ENCODE data around the gene GNG14. TPM values are rescaled to one million over a fixed set of nuclear protein-coding genes. Genes with fewer than 3 reads are reported as not detected.
"Not testable (repeated sequence)": the region's sequence is repeated elsewhere in the genome, so short reads cannot be mapped to it uniquely, and the experiment has no call there.

The GNG14 gene
- total RNA-seq = not detected
- long read RNA-seq = 0 reads

DNA sequence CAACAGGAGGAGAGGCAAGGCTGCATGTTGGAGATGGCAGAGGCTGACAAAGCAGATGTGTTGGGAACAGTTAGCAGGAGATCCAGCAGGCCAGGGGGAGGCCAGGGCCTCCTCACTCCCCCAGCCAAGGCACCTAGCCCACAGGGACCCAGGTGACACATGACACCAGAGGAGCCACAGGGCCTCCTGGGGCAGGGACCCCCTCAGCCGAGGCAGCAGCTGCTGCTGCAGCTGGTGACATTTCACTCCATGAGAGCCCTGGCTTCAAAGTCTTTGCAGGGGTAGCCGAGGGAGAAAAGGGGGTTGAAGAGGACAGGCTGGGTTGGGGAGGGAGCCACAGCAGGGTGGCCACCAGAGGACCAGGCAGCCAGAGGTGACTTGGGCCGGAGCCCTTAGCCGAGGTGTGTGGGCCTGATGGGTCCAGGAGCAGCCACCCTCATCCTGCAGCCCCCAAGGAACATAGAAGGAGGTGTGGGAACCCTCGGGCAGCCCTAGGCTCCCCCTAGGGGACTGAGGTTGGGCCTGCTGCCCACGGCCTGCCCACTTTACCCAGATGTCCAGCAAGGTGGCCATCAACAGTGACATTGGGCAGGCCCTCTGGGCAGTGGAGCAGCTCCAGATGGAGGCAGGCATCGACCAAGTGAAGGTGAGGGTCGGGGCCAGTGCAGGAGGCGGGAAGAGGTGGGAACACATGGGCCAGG lies at the start of gene GNG14:
Gene GNG14 (plus strand): TSS at position 503 of the 701 bp plus-strand sequence. CDS start 51 bp downstream, at position 554.
- DNase-seq = no peak
- ATAC-seq = no peak
- intact Hi-C loops (cut with micrococcal nuclease) = no loop called here

DNA sequence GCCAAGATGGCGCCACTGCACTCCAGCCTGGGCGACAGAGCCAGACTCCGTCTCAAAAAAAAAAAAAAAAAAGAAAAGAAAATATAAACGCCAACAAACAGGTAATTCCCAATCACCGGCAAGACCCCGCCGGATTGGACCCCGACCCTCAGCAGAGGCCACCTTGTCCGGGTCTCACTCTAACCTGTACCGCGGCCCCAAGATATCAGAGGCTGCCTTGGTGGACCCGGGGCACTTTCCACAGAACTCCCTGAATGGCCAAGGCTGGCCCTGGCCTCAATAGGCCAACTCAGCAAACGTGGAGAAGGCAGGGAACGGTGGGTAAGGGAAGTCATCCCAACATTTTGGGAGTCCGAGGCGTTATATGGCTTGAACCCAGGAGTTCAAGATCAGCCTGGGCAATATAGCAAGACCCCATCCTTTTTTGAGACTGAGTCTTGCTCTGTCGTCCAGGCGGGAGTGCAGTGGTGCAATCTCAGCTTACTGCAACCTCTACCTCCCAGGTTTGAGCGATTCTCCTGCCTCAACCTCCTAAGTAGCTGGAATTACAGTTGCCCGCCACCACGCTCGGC lies 49.1 kb upstream of the GNG14 start:
- intact Hi-C loops (cut with micrococcal nuclease) = no loop called here
- ATAC-seq (no peak), DNase-seq (peak; percentile 14)

DNA sequence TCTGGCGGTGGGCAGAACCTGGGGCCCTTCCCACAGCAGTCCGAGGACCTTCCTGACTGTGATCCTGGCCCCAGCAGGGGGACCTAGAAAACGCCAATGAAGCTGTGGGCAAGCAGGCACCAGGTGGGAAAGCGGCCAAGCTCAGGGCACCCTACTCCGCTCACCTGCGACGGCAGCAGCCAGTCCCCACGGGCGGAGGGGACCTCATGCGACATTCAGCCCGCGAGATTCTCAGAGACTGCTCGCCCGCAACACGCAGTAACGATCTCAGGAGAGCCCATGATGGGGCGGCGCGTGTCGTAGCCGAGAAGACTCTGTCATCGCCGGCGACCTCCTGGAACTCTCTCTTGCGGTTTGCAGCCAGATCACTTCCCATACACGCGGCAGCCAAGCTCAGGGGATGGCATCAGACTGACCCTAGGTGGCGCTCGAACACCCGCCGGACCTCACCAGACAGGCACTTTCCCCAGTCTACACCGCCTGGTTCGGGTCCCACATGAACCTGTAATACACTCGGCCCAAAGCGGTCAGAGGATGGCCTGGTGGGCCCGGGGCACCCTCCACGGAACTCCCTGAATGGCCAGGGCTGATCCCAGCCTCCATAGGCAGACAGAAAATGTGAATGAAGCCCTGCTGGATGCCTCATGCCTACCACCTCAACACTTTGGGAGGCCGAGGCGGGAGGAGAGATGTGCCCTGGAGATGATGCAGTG lies 47.7 kb upstream of the GNG14 start:
- ATAC-seq (peak; percentile 92), DNase-seq (peak; percentile 88)
- intact Hi-C loops (cut with micrococcal nuclease) = no loop called here

DNA sequence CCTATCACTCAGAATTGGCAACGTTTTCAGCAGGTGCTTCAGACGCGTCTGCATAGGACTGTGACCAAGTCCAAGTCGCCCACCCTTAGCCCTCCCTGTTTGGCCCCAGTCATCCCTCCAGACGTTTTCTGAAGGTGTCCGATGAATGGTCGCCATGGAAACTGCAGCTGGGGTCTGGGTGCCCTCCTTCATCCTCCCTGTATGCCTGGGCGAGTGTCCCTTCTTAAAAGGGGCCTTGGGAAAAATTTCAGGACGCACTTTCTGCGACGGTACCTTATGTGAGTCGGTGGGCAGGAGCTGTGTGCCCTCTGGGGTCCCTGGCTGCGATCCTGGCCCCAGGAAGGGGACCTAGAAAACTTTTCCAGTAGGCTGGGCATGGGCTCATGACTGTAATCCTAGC lies 46.3 kb upstream of the GNG14 start:
- intact Hi-C loops (cut with micrococcal nuclease) = no loop called here
- ATAC-seq = no peak
- no peak for DNase-seq

DNA sequence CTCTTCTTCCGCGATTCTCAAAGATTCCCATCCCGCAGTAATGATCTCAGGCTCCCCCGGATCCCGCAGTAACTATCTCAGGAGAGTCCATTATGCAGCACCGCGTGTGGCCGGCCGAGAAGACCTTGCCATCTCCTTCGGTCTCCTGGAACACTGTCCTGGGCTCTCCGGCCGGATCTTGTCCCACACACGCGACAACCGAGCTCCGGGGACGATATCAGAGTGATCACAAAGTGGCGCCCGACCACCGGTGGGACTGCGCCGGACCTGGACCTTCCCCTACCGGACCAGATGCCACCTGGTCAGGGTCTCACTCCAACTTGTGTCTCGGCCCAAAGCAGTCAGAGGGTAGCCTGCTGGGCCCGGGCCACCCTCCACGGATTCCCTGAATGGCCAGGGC lies 45.3 kb upstream of the GNG14 start:
- intact Hi-C loops (cut with micrococcal nuclease) = no loop called here
- ATAC-seq (no peak), DNase-seq (peak; percentile 15)

DNA sequence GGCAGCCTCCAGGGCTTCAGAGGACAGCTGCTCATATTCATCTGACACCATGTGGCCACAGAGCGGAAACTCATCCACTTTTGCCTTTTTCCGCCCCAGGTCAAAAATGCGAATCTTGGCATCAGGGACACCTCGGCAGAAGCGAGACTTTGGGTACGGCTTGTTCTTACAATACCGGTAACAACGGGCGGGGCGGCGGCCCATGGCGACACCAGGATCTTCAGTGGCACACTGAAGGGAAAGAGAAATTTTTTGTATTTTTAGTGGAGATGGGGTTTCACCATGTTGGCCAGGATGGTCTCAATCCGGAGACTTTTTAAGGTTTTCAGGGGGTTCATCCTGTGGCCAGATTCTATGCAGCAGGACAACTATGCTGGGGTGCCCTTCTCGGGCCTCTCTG lies 44.1 kb upstream of the GNG14 start:
- ATAC-seq; intact Hi-C loops (cut with micrococcal nuclease): not testable (repeated sequence)
- DNase-seq = peak; percentile 5

DNA sequence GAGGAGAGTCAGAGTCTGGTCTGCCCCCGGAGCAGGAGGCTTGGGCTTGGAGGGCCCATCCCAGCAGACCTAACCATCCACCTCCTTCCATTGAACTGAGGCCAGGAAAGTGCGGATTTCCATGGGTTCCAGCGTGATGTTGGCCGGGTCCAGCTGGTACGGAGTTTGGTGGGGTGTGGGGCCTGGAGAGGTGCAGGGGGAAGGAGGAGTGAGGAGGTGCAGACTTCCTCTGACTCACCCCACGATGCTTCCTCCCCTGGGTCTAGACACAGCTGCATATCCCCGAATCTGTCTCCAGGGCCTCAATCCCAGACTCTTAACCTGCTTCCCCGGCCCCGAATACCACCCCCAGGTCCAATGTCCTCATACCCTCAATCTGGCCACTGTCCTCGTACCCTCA lies 41.2 kb upstream of the GNG14 start:
- DNase-seq (no peak), ATAC-seq (no peak)
- intact Hi-C loops (cut with micrococcal nuclease) = no loop called here

DNA sequence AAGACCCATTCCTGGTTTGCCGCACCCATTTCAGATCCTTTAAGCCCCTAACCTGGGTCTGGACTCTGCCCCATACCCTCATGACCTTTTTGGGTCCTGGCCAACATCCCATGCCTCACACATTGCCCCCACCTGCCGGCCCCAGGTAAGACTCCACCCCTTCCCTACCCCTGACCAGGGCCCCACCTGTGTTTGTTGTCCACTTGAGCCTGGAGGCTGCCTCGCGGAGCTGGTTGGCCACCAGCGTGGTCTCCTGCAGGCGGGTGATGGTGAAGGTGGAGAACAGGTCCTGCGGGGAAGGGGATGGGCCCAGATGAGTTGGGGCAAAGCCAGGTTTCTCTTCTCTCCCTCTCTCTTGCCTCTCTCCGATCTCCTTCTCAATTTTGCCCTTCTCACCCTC lies 40.8 kb upstream of the GNG14 start:
- intact Hi-C loops (cut with micrococcal nuclease) = no loop called here
- ATAC-seq = no peak

DNA sequence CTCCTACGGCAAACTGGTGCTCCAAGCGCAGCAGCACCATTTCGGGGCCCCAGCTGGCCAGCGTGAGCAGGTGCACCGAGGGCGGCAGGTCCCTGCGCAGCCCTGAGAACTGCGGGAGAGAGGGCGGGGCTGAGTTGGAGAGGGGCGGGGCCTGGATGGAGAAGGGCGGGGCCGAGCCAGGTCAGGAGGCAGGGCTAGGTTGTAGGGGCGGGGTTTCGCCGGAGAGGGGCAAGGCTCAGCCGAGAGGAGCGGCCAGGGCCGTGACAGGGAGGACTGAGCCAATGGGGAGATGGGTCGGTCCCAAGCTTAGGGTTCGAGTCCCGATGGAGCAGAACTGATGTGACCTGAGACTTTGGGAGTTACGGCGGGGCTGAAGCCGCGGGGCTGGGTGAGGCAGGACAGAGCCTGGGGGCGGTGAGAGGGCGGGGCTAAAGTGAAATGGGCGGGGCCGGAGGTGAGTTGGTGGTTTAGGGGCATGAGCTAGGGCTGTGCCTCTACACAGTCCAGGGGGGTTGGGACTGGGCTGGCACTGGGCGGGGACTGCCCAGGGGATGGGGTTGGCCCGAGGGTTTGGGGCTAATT lies 40.2 kb upstream of the GNG14 start:
- intact Hi-C loops (cut with micrococcal nuclease) = no loop called here
- peak; percentile 66 for DNase-seq
- peak; percentile 88 for ATAC-seq

More for the DNA sequence above, 40.8 kb upstream of the GNG14 start:
- DNase-seq = no peak

DNA sequence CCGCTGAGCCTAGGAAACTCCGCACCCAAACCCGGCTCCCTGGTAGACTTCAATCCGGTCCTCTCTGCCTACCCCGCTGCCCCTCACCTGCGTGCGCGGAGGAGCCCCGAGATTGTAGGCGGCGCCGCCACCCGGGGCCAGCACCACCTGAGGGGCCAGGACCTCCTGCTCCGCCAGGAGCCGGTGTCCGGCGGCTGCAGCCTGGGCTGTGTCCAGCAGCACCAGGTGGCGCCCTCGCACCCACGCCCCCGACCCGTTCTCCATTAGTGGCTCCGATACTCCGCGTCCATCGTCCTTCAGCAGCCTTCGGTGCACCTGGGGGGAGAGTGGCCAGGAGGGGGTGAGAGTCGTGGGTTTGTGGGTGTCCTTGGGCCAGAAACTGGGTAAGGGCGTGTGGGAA lies 39.7 kb upstream of the GNG14 start:
- DNase-seq (peak; percentile 44), ATAC-seq (peak; percentile 71)
- intact Hi-C loops (cut with micrococcal nuclease) = no loop called here

DNA sequence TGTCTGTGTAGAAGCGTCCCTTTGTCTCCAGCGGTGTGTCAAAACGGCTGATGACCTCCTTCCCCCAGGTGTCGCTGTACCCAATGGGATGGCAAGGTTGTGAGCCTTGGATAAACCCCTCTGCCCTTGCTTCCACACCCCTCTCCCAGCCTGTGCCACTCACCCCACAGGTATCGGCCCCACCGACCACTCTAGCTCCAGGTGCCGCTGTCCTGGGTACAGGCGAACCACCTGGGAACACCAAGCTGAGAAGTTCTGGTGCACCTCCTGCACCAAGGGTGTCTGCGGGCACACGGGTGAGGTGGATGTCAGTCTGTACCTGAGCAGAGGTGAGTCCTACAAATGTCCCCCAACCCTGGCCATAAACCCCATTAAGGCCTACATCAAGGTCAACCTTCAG lies 37.9 kb upstream of the GNG14 start:
- no peak for ATAC-seq
- intact Hi-C loops (cut with micrococcal nuclease) = no loop called here
- peak; percentile 11 for DNase-seq

DNA sequence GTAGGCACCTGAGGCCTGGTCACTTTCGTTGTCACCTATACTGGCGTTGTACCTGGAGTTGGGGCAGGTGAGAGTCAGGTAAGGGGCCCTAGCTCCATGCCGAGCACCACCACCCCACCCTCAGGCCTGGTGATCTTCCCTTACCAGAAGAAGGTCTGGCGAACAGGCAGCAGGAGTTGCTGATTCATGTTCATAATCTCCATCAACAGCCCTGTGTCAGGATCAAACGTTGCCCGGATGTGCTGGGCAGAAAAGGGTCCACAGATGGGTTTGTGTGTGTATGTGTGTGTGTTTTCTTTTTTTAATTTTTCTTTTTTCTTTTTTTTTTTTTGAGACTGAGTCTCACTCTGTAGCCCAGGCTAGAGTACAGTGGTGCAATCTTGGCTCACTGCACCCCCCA lies 35.6 kb upstream of the GNG14 start:
- no peak for ATAC-seq
- intact Hi-C loops (cut with micrococcal nuclease) = no loop called here
- peak; percentile 8 for DNase-seq

DNA sequence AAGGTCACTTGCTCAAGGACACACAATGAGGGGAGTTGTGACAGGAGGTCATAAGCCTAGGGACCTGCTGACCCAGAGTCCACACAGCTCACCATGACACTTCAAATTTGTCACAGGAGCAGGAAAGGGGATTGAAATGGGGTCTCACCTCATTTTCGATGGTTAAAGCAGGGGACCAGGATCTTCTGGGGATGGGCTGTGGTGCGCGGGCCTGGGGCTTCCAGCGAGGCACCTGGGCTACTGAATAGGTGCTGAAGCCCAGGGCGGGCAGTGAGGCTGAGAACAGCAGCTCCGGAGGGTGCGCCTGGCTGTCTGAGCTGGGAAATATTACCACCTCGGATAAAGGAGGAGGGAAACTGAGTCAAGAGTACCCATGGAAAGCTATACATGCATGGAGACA lies 32.3 kb upstream of the GNG14 start:
- intact Hi-C loops (cut with micrococcal nuclease) = no loop called here
- DNase-seq (peak; percentile 15), ATAC-seq (no peak)

DNA sequence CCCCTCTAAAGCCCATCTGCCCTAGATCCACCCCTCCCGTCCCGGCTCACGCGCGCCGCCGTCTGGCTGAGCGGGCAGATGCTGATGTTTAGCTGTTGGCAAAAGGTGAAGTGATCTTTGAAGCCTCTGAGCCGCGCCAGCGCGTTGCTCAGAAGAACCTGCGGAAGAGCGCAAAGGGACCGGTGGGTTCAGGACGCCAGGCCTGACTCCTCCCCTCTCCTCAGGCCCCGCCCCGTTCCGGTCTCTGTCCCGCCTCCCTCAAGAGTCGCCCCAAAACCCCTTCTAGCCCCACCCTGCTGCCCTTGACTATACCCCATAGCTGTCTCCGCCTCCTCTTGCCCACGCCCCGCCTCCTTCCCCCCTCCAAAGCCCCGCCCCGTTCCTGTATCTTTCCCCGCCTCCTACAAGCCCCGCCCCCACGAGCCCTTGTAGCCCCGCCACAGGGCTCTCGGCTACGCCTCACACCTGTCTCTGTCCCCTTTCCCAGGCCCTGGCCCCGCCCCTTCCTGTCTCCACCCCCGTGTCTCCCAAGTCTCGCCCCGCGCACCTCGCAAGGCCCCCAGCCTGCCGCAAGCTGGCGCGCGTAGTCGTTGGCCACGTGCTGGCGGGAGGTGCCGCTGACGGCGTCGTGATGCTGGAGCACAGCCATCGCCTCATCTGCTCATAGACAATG lies 30.8 kb upstream of the GNG14 start:
- DNase-seq (no peak), ATAC-seq (no peak)
- intact Hi-C loops (cut with micrococcal nuclease) = no loop called here

DNA sequence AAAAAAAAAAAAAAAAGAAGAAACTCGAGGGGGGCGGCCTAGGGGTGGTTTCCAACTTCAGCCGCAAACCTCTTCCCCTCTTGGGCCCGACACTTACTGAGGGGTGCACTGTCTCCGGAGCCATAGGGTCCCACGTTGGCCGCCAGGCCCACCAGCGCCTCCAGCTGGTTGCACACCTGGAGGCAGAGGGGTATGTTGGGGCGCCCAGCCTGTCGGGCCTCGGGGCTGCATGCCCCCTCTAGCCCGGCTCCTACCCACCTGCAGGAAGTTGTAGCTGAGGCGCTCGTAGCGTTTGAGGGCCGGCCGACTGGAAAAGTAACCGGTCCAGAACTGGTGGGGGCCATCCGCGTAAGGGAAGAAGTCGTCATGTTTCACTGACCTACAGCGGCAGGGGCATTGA lies 29.8 kb upstream of the GNG14 start:
- ATAC-seq = no peak
- intact Hi-C loops (cut with micrococcal nuclease) = no loop called here
- no peak for DNase-seq

DNA sequence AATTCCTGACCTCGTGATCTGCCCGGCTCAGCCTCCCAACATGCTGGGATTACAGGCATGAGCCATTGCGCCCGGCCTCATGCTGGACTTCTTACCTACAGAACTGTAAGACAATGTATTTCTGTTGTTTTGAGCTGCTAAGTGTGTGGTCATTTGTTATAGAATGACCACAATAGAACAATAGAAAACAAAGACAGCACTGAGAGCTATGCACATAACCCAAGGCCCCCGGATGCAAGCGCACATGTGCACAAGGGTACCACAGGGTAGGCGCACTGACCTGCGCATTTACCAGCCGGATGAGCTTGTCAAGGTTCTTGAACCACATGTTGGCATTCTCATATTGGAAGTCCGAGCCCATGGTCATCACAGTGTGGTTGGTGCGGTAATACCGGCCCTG lies 26.8 kb upstream of the GNG14 start:
- no peak for ATAC-seq
- intact Hi-C loops (cut with micrococcal nuclease) = no loop called here
- no peak for DNase-seq

DNA sequence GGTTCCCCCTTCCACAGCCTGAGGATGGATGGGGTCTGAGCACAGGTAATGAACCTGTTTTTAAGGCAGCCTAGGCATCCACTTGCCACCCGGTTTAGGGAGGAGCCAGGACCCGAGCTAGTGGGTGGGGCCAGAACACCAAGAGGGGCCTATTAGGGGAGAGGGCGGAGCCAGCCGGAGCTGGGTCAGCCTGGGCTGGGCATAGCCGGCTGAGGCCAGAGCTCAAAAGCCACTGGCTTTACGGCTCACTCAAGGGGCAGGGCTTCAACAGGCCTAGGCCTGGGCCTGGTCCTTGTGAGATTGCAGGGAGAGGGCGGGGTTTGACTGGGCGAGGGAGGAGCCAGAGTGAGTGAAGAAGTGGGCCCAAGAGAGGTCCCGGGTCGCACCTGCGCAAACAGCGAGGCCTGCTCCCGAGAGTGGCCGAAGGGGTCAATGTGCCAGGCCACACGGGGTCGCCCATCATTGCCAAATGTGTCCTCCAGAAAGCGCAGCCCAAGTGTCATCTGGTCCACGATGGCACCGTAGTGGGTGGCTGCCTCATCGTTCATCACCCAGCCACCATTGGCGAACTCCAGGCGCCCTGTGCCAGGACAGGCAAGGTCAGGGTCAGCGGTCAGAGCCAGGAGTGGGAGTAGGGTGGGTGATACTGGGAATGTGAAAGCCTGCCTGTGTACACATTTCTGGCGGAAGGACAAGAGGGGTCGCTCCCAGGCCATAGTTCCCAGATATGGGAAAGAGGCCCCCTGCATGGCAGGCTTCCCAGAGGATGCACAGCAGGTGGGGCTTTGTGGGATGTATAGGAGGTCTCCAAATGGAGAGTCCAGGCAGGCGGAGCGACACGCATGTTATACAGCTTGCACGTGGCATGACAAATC lies 23.2 kb upstream of the GNG14 start:
- no peak for ATAC-seq
- no peak for DNase-seq
- intact Hi-C loops (cut with micrococcal nuclease) = no loop called here

DNA sequence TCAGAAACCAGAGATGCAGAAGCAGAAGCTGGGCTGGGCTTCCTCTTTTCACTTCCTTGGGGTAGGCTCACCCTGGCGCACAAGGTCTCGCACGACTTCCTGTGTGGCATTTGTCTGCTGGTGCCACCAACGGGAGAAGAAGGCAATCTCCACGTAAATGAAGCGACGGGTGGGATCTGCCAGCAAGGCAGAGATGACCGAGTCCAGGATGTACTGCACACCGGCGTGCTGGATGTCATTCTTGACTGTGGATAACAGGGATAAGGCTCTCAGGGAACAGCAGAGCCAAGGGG lies 22.6 kb upstream of the GNG14 start:
- intact Hi-C loops (cut with micrococcal nuclease) = no loop called here
- DNase-seq = peak; percentile 61
- no peak for ATAC-seq

DNA sequence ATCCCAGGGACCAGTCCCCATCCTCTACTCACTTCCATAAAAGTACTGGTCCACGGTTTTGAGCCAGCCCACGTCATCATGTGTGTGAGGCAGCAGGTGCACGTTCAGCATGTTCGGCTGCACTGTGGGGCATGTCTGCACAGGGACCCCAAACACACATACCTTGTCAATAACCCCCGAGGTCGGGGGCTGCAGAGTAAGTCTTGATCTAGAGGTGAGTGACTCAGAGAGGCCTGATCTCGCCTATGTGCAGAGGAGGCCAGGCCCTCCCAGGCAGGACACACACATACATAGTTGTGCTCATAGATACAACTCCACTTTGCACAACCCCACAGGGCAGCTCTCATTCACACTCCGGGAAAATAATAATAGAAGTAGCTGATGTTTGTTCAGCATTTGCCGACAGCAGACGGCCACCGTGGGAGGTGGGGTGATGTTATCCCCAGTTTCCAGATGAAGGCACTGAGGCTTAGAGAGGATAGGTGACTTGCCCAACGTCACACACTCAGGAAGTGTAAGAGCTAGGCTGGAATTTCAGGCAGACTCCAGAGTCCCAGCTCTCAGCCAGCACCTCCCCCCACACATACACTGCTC lies 22.0 kb upstream of the GNG14 start:
- ATAC-seq (no peak), DNase-seq (no peak)
- intact Hi-C loops (cut with micrococcal nuclease) = no loop called here
